GM13976 (cell line): ENCODE data around the gene GGT6.

Source experiments
- DNase-seq: peaks from one replicate; pipeline ENCODE4 v3.0.0; 2012; ENCODE audit warnings: low spot score
- in situ Hi-C: fragments of 300-500 bp; cut with MboI; formaldehyde crosslinking; loops from one replicate; pipeline ENCODE4 v1.12.0; 2022; ENCODE audit warnings: low sequenced_read_pairs, mixed read lengths, inconsistent platforms; ENCODE audit not compliant: unreplicated experiment
- TF ChIP-seq, protein P1 (sequence below): IDR thresholded peaks from 2 replicates; pipeline ENCODE4 v1.5.1; 2012; ENCODE audit warnings: borderline replicate concordance, mild to moderate bottlenecking; ENCODE audit not compliant: insufficient read depth; ENCODE audit errors: extremely low read depth, missing control alignments, control extremely low read depth

Gene GGT6

DNA sequence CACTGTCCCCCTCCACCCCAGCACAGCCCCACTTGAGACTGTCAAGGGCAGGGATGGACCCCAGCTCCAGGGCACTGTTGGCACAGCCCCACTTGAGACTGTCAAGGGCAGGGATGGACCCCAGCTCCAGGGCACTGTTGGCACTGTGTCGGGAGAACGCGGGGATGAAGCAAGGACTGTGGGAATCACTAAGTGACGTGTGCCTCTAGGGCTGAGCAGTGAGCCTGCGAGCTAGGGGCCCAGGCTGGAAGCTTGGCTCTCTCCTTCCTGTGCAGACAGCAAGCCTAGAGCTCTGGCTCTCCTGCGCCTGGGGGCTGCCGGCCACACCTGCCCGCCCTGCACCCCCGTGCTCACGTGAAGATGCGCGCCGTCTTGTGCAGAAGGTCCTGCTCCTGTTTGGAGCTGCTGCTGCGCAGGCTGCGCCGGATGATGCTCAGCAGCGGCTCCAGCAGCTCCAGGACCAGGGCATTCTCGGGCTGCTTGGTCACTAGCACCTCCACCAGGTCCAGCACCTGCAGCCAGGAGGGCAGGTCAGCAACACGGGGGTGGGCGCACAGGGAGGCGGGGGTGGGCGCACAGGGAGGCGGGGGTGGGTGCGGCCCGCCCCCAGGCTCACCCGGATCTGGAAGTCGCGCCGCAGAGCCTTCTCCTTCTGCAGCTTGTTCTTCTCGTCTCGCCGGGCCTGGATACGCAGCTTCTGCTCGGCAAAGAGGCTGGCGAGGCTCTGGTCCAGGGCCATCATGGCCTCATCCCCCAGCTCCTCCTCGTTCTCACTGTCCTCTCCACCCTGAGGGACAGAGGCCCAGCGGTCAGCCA, 16.0 kb downstream of the GGT6 start:
- DNase-seq = no peak
- TF ChIP-seq, protein P1, sequence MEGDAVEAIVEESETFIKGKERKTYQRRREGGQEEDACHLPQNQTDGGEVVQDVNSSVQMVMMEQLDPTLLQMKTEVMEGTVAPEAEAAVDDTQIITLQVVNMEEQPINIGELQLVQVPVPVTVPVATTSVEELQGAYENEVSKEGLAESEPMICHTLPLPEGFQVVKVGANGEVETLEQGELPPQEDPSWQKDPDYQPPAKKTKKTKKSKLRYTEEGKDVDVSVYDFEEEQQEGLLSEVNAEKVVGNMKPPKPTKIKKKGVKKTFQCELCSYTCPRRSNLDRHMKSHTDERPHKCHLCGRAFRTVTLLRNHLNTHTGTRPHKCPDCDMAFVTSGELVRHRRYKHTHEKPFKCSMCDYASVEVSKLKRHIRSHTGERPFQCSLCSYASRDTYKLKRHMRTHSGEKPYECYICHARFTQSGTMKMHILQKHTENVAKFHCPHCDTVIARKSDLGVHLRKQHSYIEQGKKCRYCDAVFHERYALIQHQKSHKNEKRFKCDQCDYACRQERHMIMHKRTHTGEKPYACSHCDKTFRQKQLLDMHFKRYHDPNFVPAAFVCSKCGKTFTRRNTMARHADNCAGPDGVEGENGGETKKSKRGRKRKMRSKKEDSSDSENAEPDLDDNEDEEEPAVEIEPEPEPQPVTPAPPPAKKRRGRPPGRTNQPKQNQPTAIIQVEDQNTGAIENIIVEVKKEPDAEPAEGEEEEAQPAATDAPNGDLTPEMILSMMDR = no peak
- in situ Hi-C loops = no loop called here

DNA sequence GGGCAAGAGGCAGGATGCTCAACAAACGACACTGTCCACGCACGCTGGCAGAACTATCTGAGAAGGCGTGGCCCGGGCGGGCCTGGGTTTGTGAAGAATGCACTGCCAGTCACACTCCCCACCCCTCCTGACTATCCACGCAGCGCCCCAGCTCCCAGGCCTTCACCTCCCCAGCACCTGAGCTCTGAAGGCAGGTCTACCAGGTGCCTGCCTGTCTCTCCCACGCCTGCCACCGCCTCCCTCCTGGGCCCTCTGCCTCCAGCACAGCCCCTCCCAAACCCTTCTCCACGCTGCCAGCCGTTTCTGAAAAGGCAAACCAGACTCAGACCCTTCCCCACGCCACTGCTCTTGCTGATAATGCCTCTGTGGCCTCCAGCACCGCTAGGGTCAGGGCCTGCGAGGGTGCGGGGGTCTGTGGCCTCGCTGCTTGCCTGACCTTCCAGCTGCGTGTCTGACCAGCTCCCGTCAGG, 16.8 kb downstream of the GGT6 start:
- in situ Hi-C loops = no loop called here
- no peak for DNase-seq
- TF ChIP-seq, protein P1 = no peak

DNA sequence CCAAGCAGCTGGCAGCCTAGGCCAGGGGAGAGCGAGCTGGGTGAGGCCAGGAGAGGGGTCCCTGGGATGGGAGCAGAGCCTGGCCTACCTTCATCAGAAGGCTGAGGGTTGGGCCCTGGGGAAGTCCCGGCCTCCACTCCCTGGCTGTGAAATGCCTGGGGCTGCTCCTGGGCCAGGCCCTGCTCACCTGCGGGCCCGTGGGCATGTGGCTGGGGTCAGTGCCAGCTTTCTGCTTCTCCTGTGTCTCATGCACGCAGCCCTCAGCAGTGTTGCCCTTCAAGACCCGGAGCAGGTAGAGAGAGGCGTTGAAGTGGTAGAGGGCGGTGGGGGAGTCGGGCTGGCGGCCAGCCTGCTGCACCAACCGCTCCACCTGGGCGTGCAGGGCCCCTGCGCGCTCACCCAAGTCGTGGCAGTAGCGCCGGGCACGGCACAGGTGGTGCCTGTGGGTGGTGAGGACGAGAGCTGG, 17.6 kb downstream of the GGT6 start:
- in situ Hi-C loops = no loop called here
- TF ChIP-seq, protein P1 = no peak
- DNase-seq = no peak

DNA sequence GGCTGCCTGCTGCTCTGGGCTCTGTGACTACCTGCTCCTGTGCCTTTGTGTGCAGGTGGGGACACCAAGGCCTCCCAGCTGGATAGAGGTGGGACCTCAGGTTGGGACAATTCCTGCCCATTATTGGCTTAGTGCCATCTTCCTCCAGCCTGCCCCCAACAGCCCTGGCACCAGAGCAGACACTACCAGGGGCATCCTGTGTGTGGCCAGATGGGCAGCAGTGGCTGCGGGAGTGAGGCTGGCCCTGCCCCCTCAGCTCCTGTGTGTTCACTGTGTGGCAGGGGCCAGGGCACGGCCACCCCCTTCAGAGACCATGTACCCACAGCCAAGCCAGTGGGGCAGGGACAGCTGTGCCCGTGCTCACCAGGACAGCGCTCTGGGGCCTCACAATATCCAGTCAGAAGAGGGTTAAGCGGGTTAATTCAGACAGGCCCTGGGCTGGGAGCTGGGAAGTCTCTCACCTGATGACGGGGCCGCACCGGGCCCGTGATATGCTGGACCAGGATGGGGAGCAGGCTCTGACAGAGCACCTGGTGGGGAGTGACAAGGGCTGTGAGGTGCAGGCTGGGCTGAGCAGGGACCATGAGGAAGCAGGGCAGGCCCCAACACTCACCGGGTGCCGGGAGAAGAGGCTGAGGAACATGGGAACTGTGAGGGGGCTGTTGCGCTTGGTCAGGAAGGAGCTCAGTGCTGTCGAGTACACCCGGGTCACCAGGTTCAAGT, 18.2 kb downstream of the GGT6 start:
- no peak for DNase-seq
- TF ChIP-seq, protein P1 = no peak
- in situ Hi-C loops = no loop called here

- in situ Hi-C loops = no loop called here
- TF ChIP-seq, protein P1 = no peak
- no peak for DNase-seq
Measured at GRCh38 chr17:4541328-4542002, 18.9 kb downstream of the GGT6 start.

GRCh38 chr17:4540687-4541327, 19.6 kb downstream of the GGT6 start:
- TF ChIP-seq, protein P1 = no peak
- in situ Hi-C loops = no loop called here
- DNase-seq = no peak
